H1 (cell line): ENCODE results near the gene STK11IP. TPM values are rescaled to one million over a fixed set of nuclear protein-coding genes. Genes with fewer than 3 reads are reported as not detected.

Experiments used
- EGR1 ChIP-seq: IDR thresholded peaks from 2 replicates; pipeline ENCODE4 v1.6.1; 2011; ENCODE audit warnings: low read depth, low read length, borderline replicate concordance
- JUN ChIP-seq: IDR thresholded peaks from 2 replicates; pipeline ENCODE4 v1.6.1; 2011; ENCODE audit warnings: low read depth, mild to moderate bottlenecking, improper control_type of control experiment, low read length
- JUND ChIP-seq: IDR thresholded peaks from 2 replicates; pipeline ENCODE4 v1.6.1; 2011; ENCODE audit warnings: mild to moderate bottlenecking, improper control_type of control experiment, low read length
- RAD21 ChIP-seq, 2 experiments: IDR thresholded peaks in 1 of 2; conservative IDR thresholded peaks in 1 of 2; 2 replicates each; pipeline ENCODE4 v1.6.1; 2011; ENCODE audit warnings: low read depth in 2 of 2, low read length in 2 of 2, improper control_type of control experiment in 1 of 2, inconsistent platforms in 1 of 2, mild to moderate bottlenecking in 1 of 2, moderate library complexity in 1 of 2
- RFX5 ChIP-seq: IDR thresholded peaks from 2 replicates; pipeline ENCODE4 v1.6.1; 2011; ENCODE audit warnings: low read depth, low read length, improper control_type of control experiment, borderline replicate concordance
- polyA plus RNA-seq, 7 experiments: library from polyadenylated mRNA; depleted of rRNA in 3 of 7; stranded (reverse) in 5 of 7; unstranded in 2 of 7; fragments of >200 nt in 5 of 7; fragments of 200-250 nt in 2 of 7; gene quantifications; 1 replicate in 5 of 7; 2 replicates in 1 of 7; 4 replicates in 1 of 7; pipeline versions ENCODE4 v1.2.1 to v1.2.3, GENCODE V29; 2011 to 2013; ENCODE audit warnings: missing spikeins in 2 of 7, mixed read lengths in 2 of 7
- total RNA-seq: library from RNA; stranded (reverse); fragmentation: NEBNext Ultra II Directional; extraction: Animal tissue kit (Norgen Biotek cat#: 25700); gene quantifications from 2 replicates; pipeline ENCODE4 v1.2.1, GENCODE V29; 2021
- TF ChIP-seq, protein P1 (sequence below): fragments of 300-600 bp; sonication (generic); IDR thresholded peaks from 2 replicates; pipeline ENCODE4 v1.7.1; 2012; ENCODE audit warnings: low read length, moderate library complexity, mild to moderate bottlenecking, inconsistent platforms; ENCODE audit not compliant: insufficient replicate concordance

STK11IP gene
- total and polyA plus RNA-seq, 2 of the 8 experiments (the other 6 are each of a cell fraction or from before 2014, with no cell fraction given): 18.5 to 29.6 TPM

DNA sequence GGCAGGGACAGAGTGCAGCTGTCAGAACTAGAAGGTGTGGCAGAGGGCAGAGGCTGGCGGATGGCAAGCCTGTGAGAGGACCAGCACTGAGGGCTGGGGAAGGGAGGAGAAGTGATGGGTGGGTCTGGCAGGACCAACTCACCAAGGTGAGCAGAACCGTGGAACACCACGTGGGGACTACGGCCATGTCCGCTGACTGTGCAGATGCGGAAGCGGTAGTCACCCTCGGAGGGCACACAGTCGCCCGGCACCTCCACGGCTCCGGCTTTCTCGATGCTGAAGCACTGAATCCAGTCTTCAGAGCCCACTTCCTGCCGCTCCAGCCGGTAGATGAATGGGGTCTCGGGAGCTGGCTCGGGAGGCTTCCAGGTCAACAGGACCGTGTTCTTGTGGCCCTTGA lies 30.5 kb upstream of the STK11IP start (continued):
- TF ChIP-seq RFX5: no peak
- TF ChIP-seq RAD21 (IDR thresholded peaks at IDR 0.05 in 1 of 2, conservative IDR thresholded peaks at IDR 0.05 in 1 of 2; ENCODE audit: low read depth in 2 of 2, low read length in 2 of 2): no peak
- TF ChIP-seq, protein P1, sequence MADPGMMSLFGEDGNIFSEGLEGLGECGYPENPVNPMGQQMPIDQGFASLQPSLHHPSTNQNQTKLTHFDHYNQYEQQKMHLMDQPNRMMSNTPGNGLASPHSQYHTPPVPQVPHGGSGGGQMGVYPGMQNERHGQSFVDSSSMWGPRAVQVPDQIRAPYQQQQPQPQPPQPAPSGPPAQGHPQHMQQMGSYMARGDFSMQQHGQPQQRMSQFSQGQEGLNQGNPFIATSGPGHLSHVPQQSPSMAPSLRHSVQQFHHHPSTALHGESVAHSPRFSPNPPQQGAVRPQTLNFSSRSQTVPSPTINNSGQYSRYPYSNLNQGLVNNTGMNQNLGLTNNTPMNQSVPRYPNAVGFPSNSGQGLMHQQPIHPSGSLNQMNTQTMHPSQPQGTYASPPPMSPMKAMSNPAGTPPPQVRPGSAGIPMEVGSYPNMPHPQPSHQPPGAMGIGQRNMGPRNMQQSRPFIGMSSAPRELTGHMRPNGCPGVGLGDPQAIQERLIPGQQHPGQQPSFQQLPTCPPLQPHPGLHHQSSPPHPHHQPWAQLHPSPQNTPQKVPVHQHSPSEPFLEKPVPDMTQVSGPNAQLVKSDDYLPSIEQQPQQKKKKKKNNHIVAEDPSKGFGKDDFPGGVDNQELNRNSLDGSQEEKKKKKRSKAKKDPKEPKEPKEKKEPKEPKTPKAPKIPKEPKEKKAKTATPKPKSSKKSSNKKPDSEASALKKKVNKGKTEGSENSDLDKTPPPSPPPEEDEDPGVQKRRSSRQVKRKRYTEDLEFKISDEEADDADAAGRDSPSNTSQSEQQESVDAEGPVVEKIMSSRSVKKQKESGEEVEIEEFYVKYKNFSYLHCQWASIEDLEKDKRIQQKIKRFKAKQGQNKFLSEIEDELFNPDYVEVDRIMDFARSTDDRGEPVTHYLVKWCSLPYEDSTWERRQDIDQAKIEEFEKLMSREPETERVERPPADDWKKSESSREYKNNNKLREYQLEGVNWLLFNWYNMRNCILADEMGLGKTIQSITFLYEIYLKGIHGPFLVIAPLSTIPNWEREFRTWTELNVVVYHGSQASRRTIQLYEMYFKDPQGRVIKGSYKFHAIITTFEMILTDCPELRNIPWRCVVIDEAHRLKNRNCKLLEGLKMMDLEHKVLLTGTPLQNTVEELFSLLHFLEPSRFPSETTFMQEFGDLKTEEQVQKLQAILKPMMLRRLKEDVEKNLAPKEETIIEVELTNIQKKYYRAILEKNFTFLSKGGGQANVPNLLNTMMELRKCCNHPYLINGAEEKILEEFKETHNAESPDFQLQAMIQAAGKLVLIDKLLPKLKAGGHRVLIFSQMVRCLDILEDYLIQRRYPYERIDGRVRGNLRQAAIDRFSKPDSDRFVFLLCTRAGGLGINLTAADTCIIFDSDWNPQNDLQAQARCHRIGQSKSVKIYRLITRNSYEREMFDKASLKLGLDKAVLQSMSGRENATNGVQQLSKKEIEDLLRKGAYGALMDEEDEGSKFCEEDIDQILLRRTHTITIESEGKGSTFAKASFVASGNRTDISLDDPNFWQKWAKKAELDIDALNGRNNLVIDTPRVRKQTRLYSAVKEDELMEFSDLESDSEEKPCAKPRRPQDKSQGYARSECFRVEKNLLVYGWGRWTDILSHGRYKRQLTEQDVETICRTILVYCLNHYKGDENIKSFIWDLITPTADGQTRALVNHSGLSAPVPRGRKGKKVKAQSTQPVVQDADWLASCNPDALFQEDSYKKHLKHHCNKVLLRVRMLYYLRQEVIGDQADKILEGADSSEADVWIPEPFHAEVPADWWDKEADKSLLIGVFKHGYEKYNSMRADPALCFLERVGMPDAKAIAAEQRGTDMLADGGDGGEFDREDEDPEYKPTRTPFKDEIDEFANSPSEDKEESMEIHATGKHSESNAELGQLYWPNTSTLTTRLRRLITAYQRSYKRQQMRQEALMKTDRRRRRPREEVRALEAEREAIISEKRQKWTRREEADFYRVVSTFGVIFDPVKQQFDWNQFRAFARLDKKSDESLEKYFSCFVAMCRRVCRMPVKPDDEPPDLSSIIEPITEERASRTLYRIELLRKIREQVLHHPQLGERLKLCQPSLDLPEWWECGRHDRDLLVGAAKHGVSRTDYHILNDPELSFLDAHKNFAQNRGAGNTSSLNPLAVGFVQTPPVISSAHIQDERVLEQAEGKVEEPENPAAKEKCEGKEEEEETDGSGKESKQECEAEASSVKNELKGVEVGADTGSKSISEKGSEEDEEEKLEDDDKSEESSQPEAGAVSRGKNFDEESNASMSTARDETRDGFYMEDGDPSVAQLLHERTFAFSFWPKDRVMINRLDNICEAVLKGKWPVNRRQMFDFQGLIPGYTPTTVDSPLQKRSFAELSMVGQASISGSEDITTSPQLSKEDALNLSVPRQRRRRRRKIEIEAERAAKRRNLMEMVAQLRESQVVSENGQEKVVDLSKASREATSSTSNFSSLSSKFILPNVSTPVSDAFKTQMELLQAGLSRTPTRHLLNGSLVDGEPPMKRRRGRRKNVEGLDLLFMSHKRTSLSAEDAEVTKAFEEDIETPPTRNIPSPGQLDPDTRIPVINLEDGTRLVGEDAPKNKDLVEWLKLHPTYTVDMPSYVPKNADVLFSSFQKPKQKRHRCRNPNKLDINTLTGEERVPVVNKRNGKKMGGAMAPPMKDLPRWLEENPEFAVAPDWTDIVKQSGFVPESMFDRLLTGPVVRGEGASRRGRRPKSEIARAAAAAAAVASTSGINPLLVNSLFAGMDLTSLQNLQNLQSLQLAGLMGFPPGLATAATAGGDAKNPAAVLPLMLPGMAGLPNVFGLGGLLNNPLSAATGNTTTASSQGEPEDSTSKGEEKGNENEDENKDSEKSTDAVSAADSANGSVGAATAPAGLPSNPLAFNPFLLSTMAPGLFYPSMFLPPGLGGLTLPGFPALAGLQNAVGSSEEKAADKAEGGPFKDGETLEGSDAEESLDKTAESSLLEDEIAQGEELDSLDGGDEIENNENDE: no peak
- no peak for TF ChIP-seq JUND
- TF ChIP-seq EGR1: no peak
- no peak for TF ChIP-seq JUN
- TF ChIP-seq, all 59 proteins: peak for 0
